H1 (cell line): ENCODE measurements around the gene LRRTM4. TPM values are rescaled to one million over a fixed set of nuclear protein-coding genes. Genes with fewer than 3 reads are reported as not detected.

Source experiments
- CTCF ChIA-PET: fragments of 300-600 bp; sonication (Branson Sonifier 250); formaldehyde crosslinking; loops from one replicate; lab custom pipeline; 2021; ENCODE audit not compliant: partially characterized antibody; lab: Charles Lee
- POLR2A ChIA-PET: fragments of 300-600 bp; sonication (Branson Sonifier 250); formaldehyde crosslinking; loops from one replicate; lab custom pipeline; 2021; ENCODE audit warnings: inconsistent platforms; ENCODE audit not compliant: partially characterized antibody; lab: Charles Lee
- DNase-seq, 2 experiments: peaks; one replicate each; pipeline versions ENCODE4 v3.0.0 to v3.0.0-alpha.2; 2010 to 2022; ENCODE audit warnings: low spot score in 2 of 2, low read depth in 1 of 2, mixed read lengths in 1 of 2
- FAIRE-seq: peaks from 2 replicates; lab custom pipeline; 2011; peaks lifted over from hg19 to GRCh38; lab: Jason Lieb, UNC
- H2AFZ ChIP-seq: 2 replicates; pipeline ENCODE4 v1.8.1; 2012; ENCODE audit warnings: low read length, inconsistent platforms
- H2AK5ac ChIP-seq: 2 replicates; pipeline ENCODE4 v1.6.1; 2013; ENCODE audit warnings: low read depth, low read length
- H2BK120ac ChIP-seq: replicated peaks from 2 replicates; pipeline ENCODE3; 2013; ENCODE audit warnings: low read depth, low read length, inconsistent platforms
- H2BK12ac ChIP-seq: 2 replicates; pipeline ENCODE4 v1.6.1; 2013; ENCODE audit warnings: low read depth, low read length
- H2BK15ac ChIP-seq: 2 replicates; pipeline ENCODE4 v1.6.1; 2013; ENCODE audit warnings: low read length
- H2BK20ac ChIP-seq: 2 replicates; pipeline ENCODE4 v1.6.1; 2013; ENCODE audit warnings: low read length
- H2BK5ac ChIP-seq: 2 replicates; pipeline ENCODE4 v1.6.1; 2013; ENCODE audit warnings: low read depth, low read length
- H3K14ac ChIP-seq: 2 replicates; pipeline ENCODE4 v1.6.1; 2013; ENCODE audit warnings: inconsistent platforms; ENCODE audit not compliant: insufficient read length
- H3K18ac ChIP-seq: 2 replicates; pipeline ENCODE4 v1.6.1; 2013; ENCODE audit warnings: low read length; ENCODE audit errors: extremely low read depth
- H3K23ac ChIP-seq: 2 replicates; pipeline ENCODE4 v1.6.1; 2013; ENCODE audit warnings: inconsistent platforms; ENCODE audit not compliant: insufficient read length
- H3K23me2 ChIP-seq: 2 replicates; pipeline ENCODE4 v1.6.1; 2013; ENCODE audit warnings: low read depth, low read length
- H3K27ac ChIP-seq: 2 replicates; pipeline ENCODE4 v1.6.1; 2011; ENCODE audit warnings: low read depth, low read length, inconsistent platforms
- H3K27me3 ChIP-seq, 4 experiments: replicated peaks in 1 of 4; 1 replicate in 1 of 4; 2 replicates in 3 of 4; pipeline versions ENCODE4 v1.6.1 to v1.8.1; 2011 to 2013; ENCODE audit warnings: low read length in 3 of 4, mild to moderate bottlenecking in 3 of 4, inconsistent platforms in 2 of 4, mixed read lengths in 2 of 4, moderate library complexity in 1 of 4; ENCODE audit not compliant: control insufficient read depth in 3 of 4, insufficient read depth in 3 of 4; ENCODE audit errors: extremely low read depth in 1 of 4
- H3K36me3 ChIP-seq, 4 experiments: 2 replicates each; pipeline versions ENCODE4 v1.6.1 to v1.8.1; 2011 to 2013; ENCODE audit warnings: mild to moderate bottlenecking in 4 of 4, low read length in 3 of 4, moderate library complexity in 2 of 4, control low read depth in 1 of 4, inconsistent platforms in 1 of 4; ENCODE audit not compliant: insufficient read depth in 4 of 4, control insufficient read depth in 2 of 4
- H3K4ac ChIP-seq: replicated peaks from 2 replicates; pipeline ENCODE3; 2013; ENCODE audit warnings: low read length, low read depth, mixed read lengths, inconsistent platforms; ENCODE audit not compliant: insufficient read length
- H3K4me1 ChIP-seq, 4 experiments: replicated peaks in 1 of 4; 1 replicate in 1 of 4; 2 replicates in 3 of 4; pipeline versions ENCODE4 v1.6.1 to v1.8.1; 2011 to 2013; ENCODE audit warnings: low read length in 3 of 4, inconsistent platforms in 2 of 4, mixed read lengths in 1 of 4; ENCODE audit not compliant: insufficient read depth in 4 of 4, control insufficient read depth in 3 of 4
- H3K4me2 ChIP-seq, 2 experiments: 2 replicates each; pipeline versions ENCODE4 v1.6.1 to v1.8.1; 2011 to 2013; ENCODE audit warnings: low read depth in 2 of 2, low read length in 2 of 2, control low read depth in 1 of 2, inconsistent platforms in 1 of 2, mild to moderate bottlenecking in 1 of 2; ENCODE audit not compliant: insufficient read depth in 1 of 2
- H3K4me3 ChIP-seq, 4 experiments: fragments of 200-600, 300-600 bp in 1 of 4; sonication (generic), shearing (Covaris generic), sonication (Bioruptor Twin) in 1 of 4; 2 replicates each; pipeline versions ENCODE4 v1.5.1 to v1.8.1; 2011 to 2016; ENCODE audit warnings: low read length in 4 of 4, low read depth in 3 of 4, control low read depth in 2 of 4, inconsistent platforms in 2 of 4, mild to moderate bottlenecking in 2 of 4, mixed read lengths in 1 of 4, moderate library complexity in 1 of 4; ENCODE audit not compliant: insufficient read depth in 2 of 4; ENCODE audit errors: extremely low read depth in 1 of 4
- H3K56ac ChIP-seq: replicated peaks from 2 replicates; pipeline ENCODE3; 2013; ENCODE audit warnings: low read depth, mild to moderate bottlenecking, mixed read lengths, low read length, inconsistent platforms; ENCODE audit not compliant: insufficient read length
- H3K79me1 ChIP-seq: 2 replicates; pipeline ENCODE4 v1.6.1; 2013; ENCODE audit warnings: low read depth, low read length, control low read depth
- H3K79me2 ChIP-seq, 2 experiments: 2 replicates each; pipeline versions ENCODE4 v1.6.1 to v1.8.1; 2012 to 2013; ENCODE audit warnings: low read length in 2 of 2, mild to moderate bottlenecking in 2 of 2, inconsistent platforms in 1 of 2; ENCODE audit not compliant: insufficient read depth in 2 of 2, control insufficient read depth in 1 of 2
- H3K9ac ChIP-seq, 4 experiments: replicated peaks in 1 of 4; 1 replicate in 1 of 4; 2 replicates in 3 of 4; pipeline versions ENCODE4 v1.6.1 to v1.8.1; 2011 to 2013; ENCODE audit warnings: low read depth in 3 of 4, low read length in 3 of 4, control low read depth in 2 of 4, mild to moderate bottlenecking in 2 of 4, moderate library complexity in 2 of 4, inconsistent platforms in 1 of 4; ENCODE audit errors: extremely low read depth in 1 of 4
- H3K9me3 ChIP-seq, 2 experiments: 2 replicates each; pipeline versions ENCODE4 v1.6.1 to v1.8.1; 2012 to 2013; ENCODE audit warnings: mild to moderate bottlenecking in 2 of 2, moderate library complexity in 2 of 2, control low read depth in 1 of 2, inconsistent platforms in 1 of 2, low read depth in 1 of 2, low read length in 1 of 2, mixed read lengths in 1 of 2; ENCODE audit not compliant: insufficient read depth in 2 of 2
- H4K20me1 ChIP-seq, 2 experiments: replicated peaks in 1 of 2; 2 replicates each; pipeline versions ENCODE3 to v1.8.1; 2011 to 2013; ENCODE audit warnings: inconsistent platforms in 2 of 2, low read length in 2 of 2, mild to moderate bottlenecking in 1 of 2; ENCODE audit not compliant: insufficient read depth in 2 of 2, control insufficient read depth in 1 of 2
- H4K5ac ChIP-seq: 2 replicates; pipeline ENCODE4 v1.6.1; 2013; ENCODE audit warnings: low read length, low read depth, mixed read lengths, inconsistent platforms; ENCODE audit not compliant: insufficient read length
- H4K8ac ChIP-seq: 2 replicates; pipeline ENCODE4 v1.8.0; 2013; ENCODE audit warnings: mild to moderate bottlenecking, moderate library complexity, low read length, inconsistent platforms; ENCODE audit not compliant: insufficient read depth; ENCODE audit errors: extremely low read depth
- H4K91ac ChIP-seq: replicated peaks from 2 replicates; pipeline ENCODE3; 2013; ENCODE audit warnings: low read length, mixed read lengths, inconsistent platforms; ENCODE audit not compliant: insufficient read length
- BCL11A ChIP-seq, 2 experiments: IDR thresholded peaks; one replicate each; pipeline ENCODE4 v1.6.1; 2011; ENCODE audit warnings: low read depth in 2 of 2, low read length in 2 of 2, mild to moderate bottlenecking in 2 of 2
- CBX5 ChIP-seq: fragments of 300-800, 300-1000 bp; sonication (generic); IDR thresholded peaks from 2 replicates; pipeline ENCODE4 v1.7.1; 2016; ENCODE audit warnings: antibody characterized with exemption, low read length, low read depth
- CHD1 ChIP-seq: IDR thresholded peaks from 2 replicates; pipeline ENCODE4 v1.6.1; 2012; ENCODE audit warnings: low read depth, low read length, improper control_type of control experiment
- CTBP2 ChIP-seq: IDR thresholded peaks from 2 replicates; pipeline ENCODE4 v1.7.0; 2011; ENCODE audit warnings: borderline replicate concordance, mild to moderate bottlenecking, moderate library complexity, mixed read lengths, low read length; ENCODE audit not compliant: insufficient read depth, insufficient read length
- EP300 ChIP-seq, 2 experiments: IDR thresholded peaks; 1 replicate in 1 of 2; 2 replicates in 1 of 2; pipeline ENCODE4 v1.6.1; 2011 to 2012; ENCODE audit warnings: low read depth in 2 of 2, low read length in 2 of 2, mild to moderate bottlenecking in 2 of 2, borderline replicate concordance in 1 of 2, inconsistent platforms in 1 of 2, moderate library complexity in 1 of 2
- SRF ChIP-seq: IDR thresholded peaks from 2 replicates; pipeline ENCODE4 v1.6.1; 2011; ENCODE audit warnings: mild to moderate bottlenecking, low read depth, low read length, moderate library complexity
- SUZ12 ChIP-seq: fragments of 200-600 bp; sonication (generic); IDR thresholded peaks from 2 replicates; pipeline ENCODE4 v1.6.1; 2012; ENCODE audit warnings: mild to moderate bottlenecking, inconsistent platforms, low read length, moderate library complexity, mixed read lengths
- ZNF274 ChIP-seq: IDR thresholded peaks from 2 replicates; pipeline ENCODE4 v1.7.0; 2012; ENCODE audit warnings: low read length, borderline replicate concordance; ENCODE audit errors: extremely low read depth
- WGBS, 2 experiments: shearing (Covaris generic) in 1 of 2; methylation state at CpG; one replicate each; pipeline versions ENCODE4 v1.1.6 to v1.1.7; 2013 to 2015; ENCODE audit warnings: low lambda C conversion rate in 2 of 2, mixed read lengths in 2 of 2, inconsistent platforms in 1 of 2, low coverage in 1 of 2, missing lambda C conversion rate in 1 of 2; ENCODE audit not compliant: insufficient replicate concordance in 2 of 2, insufficient coverage in 1 of 2, insufficient read length in 1 of 2; ENCODE audit errors: extremely low coverage in 1 of 2, missing lambda C conversion rate in 1 of 2; 5-methylcytosine and 5-hydroxymethylcytosine counted together
- polyA plus RNA-seq, 7 experiments: library from polyadenylated mRNA; depleted of rRNA in 3 of 7; stranded (reverse) in 5 of 7; unstranded in 2 of 7; fragments of >200 nt in 5 of 7; fragments of 200-250 nt in 2 of 7; gene quantifications; 1 replicate in 5 of 7; 2 replicates in 1 of 7; 4 replicates in 1 of 7; pipeline versions ENCODE4 v1.2.1 to v1.2.3, GENCODE V29; 2011 to 2013; ENCODE audit warnings: missing spikeins in 2 of 7, mixed read lengths in 2 of 7
- total RNA-seq: library from RNA; stranded (reverse); fragmentation: NEBNext Ultra II Directional; extraction: Animal tissue kit (Norgen Biotek cat#: 25700); gene quantifications from 2 replicates; pipeline ENCODE4 v1.2.1, GENCODE V29; 2021
- TF ChIP-seq, protein P1 (sequence below): IDR thresholded peaks from 2 replicates; pipeline ENCODE4 v1.6.1; 2012; ENCODE audit warnings: low read length, inconsistent platforms
- TF ChIP-seq, protein P2 (sequence below): IDR thresholded peaks from 2 replicates; pipeline ENCODE4 v1.6.1; 2011; ENCODE audit warnings: low read length, improper control_type of control experiment

Gene LRRTM4
- total and polyA plus RNA-seq, 2 of the 8 experiments (the other 6 are each of a cell fraction or from before 2014, with no cell fraction given): 3.6 to 9.5 TPM

DNA sequence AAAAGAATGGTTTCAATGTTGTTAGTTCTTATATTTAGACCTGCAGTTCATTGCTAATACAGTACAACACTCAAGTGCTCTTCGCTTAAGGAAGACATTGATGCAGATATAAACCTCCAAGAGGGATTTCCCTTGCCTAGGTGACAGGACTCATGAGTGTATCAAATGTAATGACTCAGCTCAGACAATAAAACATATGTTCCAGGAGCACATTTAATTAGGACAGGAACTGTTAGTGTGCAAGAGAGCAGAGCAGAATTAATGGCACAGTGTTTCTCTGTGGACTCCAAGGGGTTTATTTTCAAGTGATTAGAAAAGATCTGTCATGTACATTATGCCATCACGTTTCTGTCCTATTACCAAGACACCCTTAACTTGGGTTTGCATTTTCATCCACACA lies 375.0 kb downstream of the LRRTM4 start:
- no peak overlapping the region for H3K27ac ChIP-seq
- TF ChIP-seq CBX5 (no peak), CHD1 (no peak), ZNF274 (no peak), EP300 (IDR thresholded peaks at IDR 0.05; ENCODE audit: borderline replicate concordance in 1 of 2, low read depth in 2 of 2, low read length in 2 of 2) (no peak), BCL11A (IDR thresholded peaks at IDR 0.05; ENCODE audit: low read depth in 2 of 2, low read length in 2 of 2) (no peak), SUZ12 (no peak), CTBP2 (no peak), SRF (no peak)
- TF ChIP-seq, protein P1, sequence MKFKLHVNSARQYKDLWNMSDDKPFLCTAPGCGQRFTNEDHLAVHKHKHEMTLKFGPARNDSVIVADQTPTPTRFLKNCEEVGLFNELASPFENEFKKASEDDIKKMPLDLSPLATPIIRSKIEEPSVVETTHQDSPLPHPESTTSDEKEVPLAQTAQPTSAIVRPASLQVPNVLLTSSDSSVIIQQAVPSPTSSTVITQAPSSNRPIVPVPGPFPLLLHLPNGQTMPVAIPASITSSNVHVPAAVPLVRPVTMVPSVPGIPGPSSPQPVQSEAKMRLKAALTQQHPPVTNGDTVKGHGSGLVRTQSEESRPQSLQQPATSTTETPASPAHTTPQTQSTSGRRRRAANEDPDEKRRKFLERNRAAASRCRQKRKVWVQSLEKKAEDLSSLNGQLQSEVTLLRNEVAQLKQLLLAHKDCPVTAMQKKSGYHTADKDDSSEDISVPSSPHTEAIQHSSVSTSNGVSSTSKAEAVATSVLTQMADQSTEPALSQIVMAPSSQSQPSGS: no peak
- TF ChIP-seq, protein P2, sequence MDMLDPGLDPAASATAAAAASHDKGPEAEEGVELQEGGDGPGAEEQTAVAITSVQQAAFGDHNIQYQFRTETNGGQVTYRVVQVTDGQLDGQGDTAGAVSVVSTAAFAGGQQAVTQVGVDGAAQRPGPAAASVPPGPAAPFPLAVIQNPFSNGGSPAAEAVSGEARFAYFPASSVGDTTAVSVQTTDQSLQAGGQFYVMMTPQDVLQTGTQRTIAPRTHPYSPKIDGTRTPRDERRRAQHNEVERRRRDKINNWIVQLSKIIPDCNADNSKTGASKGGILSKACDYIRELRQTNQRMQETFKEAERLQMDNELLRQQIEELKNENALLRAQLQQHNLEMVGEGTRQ: no peak

More for the DNA sequence above, 375.0 kb downstream of the LRRTM4 start:
- H3K56ac ChIP-seq: no peak overlapping the region
- H2AK5ac ChIP-seq: no peak overlapping the region
- H4K91ac ChIP-seq: no peak overlapping the region
- H3K79me1 ChIP-seq: no peaks in the 10 kb centered on the region
- DNase-seq (no peak), FAIRE-seq (no peak)
- no peaks in the 10 kb centered on the region for H3K9me3 ChIP-seq
- no peak overlapping the region for H2BK15ac ChIP-seq
- no peaks in the 10 kb centered on the region; the same call in 1 of the 2 replicates for H3K23me2 ChIP-seq
- WGBS, 2 experiments: 95% methylated on average over 2 of the region's 2 CpGs; no CpG with 5 or more reads in 1 of the 2 experiments
- H2BK120ac ChIP-seq: no peak overlapping the region
- no peak overlapping the region for H4K8ac ChIP-seq
- H3K4me2 ChIP-seq: no peak overlapping the region
- ChIA-PET POLR2A (no interaction called here), CTCF (no interaction called here)
- no peaks in the 10 kb centered on the region for H3K79me2 ChIP-seq
- H4K20me1 ChIP-seq: no peaks in the 10 kb centered on the region
- no peaks in the 10 kb centered on the region for H3K27me3 ChIP-seq
- no peaks in the 10 kb centered on the region for H3K36me3 ChIP-seq
- H3K14ac ChIP-seq: no peak overlapping the region
- no peak overlapping the region for H2BK5ac ChIP-seq
- H3K4ac ChIP-seq: no peak overlapping the region
- H3K18ac ChIP-seq: no peak overlapping the region
- H4K5ac ChIP-seq: no peak overlapping the region
- no peak overlapping the region for H2AFZ ChIP-seq
- H3K23ac ChIP-seq: no peak overlapping the region
- no peaks in the 10 kb centered on the region for H3K4me1 ChIP-seq
- H3K9ac ChIP-seq: no peak overlapping the region
- H3K4me3 ChIP-seq: no peak overlapping the region
- no peak overlapping the region for H2BK12ac ChIP-seq
- no peak overlapping the region for H2BK20ac ChIP-seq
